GM19351 (cell line): Measurements from ENCODE around the gene ENPP4.
"Not testable (repeated sequence)": the region's sequence is repeated elsewhere in the genome, so short reads cannot be mapped to it uniquely, and the experiment has no call there.

Experiments
- ATAC-seq: cut with Tn5 transposase; IDR thresholded peaks from one replicate; pipeline ENCODE4 v1.9.1; 2021; ENCODE audit warnings: mild to moderate bottlenecking, moderate library complexity; ENCODE audit not compliant: unreplicated experiment

ENPP4 gene, protein sequence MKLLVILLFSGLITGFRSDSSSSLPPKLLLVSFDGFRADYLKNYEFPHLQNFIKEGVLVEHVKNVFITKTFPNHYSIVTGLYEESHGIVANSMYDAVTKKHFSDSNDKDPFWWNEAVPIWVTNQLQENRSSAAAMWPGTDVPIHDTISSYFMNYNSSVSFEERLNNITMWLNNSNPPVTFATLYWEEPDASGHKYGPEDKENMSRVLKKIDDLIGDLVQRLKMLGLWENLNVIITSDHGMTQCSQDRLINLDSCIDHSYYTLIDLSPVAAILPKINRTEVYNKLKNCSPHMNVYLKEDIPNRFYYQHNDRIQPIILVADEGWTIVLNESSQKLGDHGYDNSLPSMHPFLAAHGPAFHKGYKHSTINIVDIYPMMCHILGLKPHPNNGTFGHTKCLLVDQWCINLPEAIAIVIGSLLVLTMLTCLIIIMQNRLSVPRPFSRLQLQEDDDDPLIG

DNA sequence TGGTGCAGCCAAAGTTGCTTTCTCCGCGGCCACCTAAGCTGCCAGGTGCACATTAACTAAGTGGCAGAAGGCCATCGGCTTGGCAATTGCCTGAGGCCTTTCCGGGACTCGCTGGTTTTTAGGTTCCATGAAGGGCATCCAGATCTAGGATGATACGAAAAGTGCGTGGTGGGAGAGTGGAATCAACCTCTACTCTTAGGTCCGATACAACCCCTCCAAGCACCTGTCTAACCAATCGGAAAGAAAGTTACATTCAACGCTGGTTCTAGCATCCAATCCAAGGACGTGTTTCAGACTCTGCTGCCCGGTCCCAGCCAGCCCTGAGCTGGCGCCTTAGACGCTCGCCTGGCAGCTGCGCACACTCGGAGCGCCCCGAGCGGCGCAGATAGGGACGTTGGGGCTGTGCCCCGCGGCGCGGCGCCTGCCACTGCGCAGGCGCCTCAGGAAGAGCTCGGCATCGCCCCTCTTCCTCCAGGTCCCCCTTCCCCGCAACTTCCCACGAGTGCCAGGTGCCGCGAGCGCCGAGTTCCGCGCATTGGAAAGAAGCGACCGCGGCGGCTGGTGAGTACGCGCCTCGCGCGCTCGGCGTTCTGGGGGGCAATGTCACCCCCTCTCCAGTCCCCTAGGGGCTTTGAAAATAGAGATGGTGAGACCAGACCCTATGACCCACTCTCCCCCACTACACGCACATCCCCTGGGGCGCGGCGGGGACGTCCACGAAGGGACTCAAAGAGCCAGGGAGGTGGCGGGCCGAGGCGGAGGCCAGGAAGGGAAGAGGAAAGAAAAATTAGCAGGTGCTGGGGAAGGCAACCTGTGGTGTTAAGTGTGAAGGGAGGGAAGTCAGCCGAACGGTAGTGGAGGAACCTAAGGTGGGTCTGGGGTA lies at the start of gene ENPP4:
Gene ENPP4, plus strand, starts transcription at position 361 of the 883 bp plus-strand sequence. CDS start 9,595 bp downstream, outside the sequence.
- ATAC-seq: peak; percentile 93

DNA sequence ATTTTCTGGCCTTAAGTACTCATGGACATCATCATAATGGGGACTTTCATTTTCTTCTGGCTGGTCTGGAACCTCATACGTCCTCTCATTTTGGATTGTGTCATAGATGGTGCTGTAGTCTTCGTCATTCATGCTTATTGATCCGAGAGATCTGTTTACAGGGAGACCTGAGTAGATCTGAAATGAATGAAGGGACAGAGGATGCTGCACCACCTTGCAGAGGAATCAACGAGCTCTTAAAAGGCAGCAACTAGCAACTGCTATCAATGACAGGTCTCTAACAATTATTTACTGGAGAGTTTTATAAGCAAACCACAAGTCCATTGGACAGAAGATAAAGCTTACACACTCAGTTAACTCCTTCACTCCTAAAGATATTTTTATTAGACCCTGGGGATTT lies 49.7 kb upstream of the ENPP4 start:
- ATAC-seq: no peak

DNA sequence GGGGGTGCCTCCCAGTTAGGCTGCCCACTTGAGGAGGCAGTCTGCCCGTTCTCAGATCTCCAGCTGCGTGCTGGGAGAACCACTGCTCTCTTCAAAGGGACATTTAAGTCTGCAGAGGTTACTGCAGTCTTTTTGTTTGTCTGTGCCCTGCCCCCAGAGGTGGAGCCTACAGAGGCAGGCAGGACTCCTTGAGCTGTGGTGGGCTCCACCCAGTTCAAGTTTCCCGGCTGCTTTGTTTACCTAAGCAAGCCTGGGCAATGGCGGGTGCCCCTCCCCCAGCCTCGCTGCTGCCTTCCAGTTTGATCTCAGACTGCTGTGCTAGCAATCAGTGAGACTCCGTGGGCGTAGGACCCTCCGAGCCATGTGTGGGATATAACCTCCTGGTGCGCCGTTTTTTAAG lies 44.1 kb upstream of the ENPP4 start:
- ATAC-seq: not testable (repeated sequence)

- ATAC-seq: peak; percentile 70
Observed at GRCh38 chr6:46090115-46091079, 39.4 kb upstream of the ENPP4 start.

DNA sequence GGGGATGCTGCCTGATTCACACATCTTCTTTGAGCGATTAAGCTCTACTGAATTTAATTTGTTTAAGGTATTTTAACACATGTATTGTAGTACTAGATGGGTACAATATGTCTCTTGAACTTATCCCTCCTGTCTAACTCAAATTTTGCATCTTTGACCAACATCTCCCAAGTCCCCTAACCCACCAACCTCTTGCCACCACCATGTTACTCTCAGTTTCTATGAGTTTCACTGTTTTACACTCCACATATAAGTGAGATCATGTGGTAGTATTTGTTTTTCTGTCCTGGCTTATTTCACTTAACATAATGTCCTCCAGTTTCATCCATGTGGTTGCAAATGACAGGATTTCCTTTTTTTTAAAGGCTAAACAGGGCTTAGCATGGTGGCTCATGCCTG lies 38.7 kb upstream of the ENPP4 start:
- ATAC-seq: no peak

GRCh38 chr6:46095251-46095650 lies 34.5 kb upstream of the ENPP4 start:
- ATAC-seq: no peak

DNA sequence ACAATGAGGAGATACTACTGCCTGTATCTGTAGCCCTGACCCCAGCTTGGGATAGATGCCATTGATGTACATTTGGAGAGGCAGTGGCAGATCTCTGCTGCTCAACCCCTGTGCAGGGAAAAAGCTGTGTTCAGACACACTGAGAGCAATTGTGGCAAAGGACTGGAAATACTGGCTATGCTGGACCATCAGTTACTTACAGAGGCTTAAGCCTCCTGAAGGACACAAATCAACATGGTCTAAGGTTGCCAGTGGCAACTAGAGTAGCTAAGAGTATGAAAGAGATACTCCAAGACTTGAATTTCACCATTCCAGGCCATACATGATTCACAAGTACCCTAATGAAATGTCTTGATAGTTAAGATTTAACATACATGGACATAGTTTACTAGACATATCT lies 32.4 kb upstream of the ENPP4 start:
- ATAC-seq: no peak

GRCh38 chr6:46098678-46099077 lies 31.1 kb upstream of the ENPP4 start:
- ATAC-seq: no peak

GRCh38 chr6:46099952-46100351 lies 29.8 kb upstream of the ENPP4 start:
- ATAC-seq: no peak

GRCh38 chr6:46102123-46102522 lies 27.7 kb upstream of the ENPP4 start:
- ATAC-seq: no peak

- ATAC-seq: no peak
Observed at GRCh38 chr6:46103441-46104115, 26.2 kb upstream of the ENPP4 start.

- ATAC-seq: peak; percentile 77
Observed at GRCh38 chr6:46104209-46104608, 25.6 kb upstream of the ENPP4 start.

DNA sequence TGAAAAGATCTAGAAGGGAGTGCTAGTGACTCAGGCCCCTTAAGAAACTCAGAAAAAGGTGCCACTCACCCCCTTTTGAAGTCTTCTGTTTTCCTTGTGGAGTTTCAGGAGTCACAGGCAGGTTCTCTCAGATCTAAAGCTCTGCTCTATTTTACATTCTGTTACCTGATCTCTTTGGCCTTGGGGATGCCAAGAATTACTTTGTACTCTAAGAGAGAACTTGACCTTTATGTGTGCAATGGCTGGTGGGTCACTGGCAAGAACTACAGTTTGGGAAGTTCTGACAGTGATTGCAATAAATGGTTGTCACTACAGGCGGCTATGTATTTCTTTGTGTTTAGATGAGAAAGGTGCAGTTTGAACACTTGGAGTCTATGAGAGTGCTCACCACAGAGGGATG lies 24.2 kb upstream of the ENPP4 start:
- ATAC-seq: no peak

- no peak for ATAC-seq
Observed at GRCh38 chr6:46113370-46113769, 16.4 kb upstream of the ENPP4 start.

- ATAC-seq: no peak
Observed at GRCh38 chr6:46115634-46116033, 14.2 kb upstream of the ENPP4 start.

DNA sequence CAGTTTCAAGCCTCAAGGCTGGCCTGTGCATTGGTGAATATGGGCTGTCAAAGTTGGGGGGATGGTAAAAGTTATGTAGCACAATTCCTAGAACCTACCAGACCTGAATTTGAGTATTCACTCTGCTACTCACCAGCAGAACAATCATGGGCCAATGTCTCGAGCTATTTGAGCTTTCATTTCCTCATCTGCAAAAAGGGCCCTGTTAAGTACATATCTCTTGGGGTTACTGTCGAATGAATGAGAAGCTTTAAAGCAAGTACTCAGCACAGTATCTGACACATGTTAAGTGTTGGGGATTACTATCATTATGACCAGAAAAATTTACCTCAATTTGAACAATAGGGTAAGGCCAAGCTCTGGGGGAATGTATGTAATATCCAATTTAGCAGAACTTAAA lies 13.5 kb upstream of the ENPP4 start:
- no peak for ATAC-seq

- no peak for ATAC-seq
Observed at GRCh38 chr6:46118157-46118556, 11.6 kb upstream of the ENPP4 start.

DNA sequence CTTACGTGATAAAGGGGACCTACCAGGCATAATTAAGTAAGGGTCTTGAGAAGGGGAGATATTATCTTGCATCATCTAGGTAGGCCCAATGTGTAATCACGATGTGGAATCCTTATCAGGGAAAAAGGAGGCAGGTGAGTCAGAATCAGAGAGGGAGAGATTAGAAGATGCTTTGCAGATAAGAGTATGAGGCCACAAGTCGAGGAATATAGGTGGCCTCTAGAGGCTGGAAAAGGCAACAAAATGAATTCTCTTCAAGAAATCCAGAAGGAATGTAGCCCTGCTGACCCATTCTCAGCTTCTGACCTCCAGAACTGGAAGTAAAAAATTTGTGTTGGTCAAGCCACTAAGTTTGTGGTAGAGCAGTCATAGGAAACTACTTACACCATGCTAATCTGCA lies 11.0 kb upstream of the ENPP4 start:
- ATAC-seq: no peak

DNA sequence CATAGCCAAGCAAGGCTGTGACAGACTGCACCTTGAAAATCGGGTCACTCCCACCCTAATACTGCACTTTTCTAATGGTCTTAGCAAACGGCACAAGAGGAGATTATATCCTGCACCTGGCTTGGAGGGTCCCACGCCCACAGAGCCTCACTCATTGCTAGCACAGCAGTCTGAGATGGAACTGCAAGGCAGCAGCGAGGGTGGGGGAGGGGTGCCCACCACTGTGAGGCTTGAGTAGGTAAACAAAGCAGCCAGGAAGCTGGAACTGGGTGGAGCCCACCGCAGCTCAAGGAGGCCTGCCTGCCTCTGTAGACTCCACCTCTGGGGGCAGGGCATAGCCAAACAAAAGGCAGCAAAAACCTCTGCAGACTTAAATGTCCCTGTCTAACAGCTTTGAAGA lies 10.1 kb upstream of the ENPP4 start:
- not testable (repeated sequence) for ATAC-seq

DNA sequence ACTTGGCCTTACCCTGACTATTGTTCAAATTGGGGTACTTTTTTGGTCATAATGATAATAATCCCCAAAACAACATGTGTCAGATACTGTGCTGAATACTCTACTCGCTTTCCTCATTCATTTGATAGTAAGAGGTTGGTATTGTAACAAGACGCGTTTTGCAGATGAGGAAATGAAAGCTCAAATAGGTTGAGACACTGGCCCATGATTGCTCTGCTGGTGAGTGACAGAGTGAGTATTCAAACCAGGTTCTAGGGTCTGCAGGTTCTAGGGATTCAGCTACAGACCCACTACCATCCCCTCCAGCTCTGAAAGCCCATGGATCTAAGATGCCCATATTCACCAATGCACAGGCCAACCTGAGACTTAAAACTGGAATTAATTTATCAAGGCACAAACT lies 1.3 kb upstream of the ENPP4 start:
- peak; percentile 32 for ATAC-seq
